Keratinocyte (primary cell): ENCODE measurements around the gene LINC01488.

Experiments
- CTCF ChIP-seq, 3 experiments: IDR thresholded peaks in 1 of 3; conservative IDR thresholded peaks in 1 of 3; optimal IDR thresholded peaks in 1 of 3; 2 replicates in 2 of 3; 3 replicates in 1 of 3; pipeline versions ENCODE3 to v1.5.1; 2011; ENCODE audit warnings: low read length in 3 of 3, mild to moderate bottlenecking in 3 of 3, moderate library complexity in 2 of 3, control low read depth in 1 of 3, inconsistent platforms in 1 of 3; ENCODE audit not compliant: insufficient read depth in 2 of 3; ENCODE audit errors: extremely low read depth in 1 of 3
- EZH2 ChIP-seq: IDR thresholded peaks from one replicate; pipeline ENCODE4 v1.6.1; 2012; ENCODE audit warnings: inconsistent platforms, mild to moderate bottlenecking, low read length, moderate library complexity

- no peak for TF ChIP-seq EZH2
- no peak for TF ChIP-seq CTCF (optimal IDR thresholded peaks at IDR 0.05 in 1 of 3, IDR thresholded peaks at IDR 0.05 in 1 of 3, conservative IDR thresholded peaks at IDR 0.05 in 1 of 3; ENCODE audit: extremely low read depth in 1 of 3, insufficient read depth in 2 of 3, low read length in 3 of 3)
Measured at GRCh38 chr11:69463181-69463994, 18.1 kb upstream of the LINC01488 start.
